Dedifferentiated amniotic fluid mesenchymal stem cell (primary cell): ENCODE data around the gene CIC.
A peak's percentile ranks its signal among the peaks of the same experiment; 100 is the strongest.
"Not testable (repeated sequence)": the region's sequence is repeated elsewhere in the genome, so short reads cannot be mapped to it uniquely, and the experiment has no call there.

ENCODE experiments used
- DNase-seq: peaks from one replicate; pipeline ENCODE4 v3.0.0-alpha.2; 2016; ENCODE audit errors: extremely low spot score

Gene CIC

DNA sequence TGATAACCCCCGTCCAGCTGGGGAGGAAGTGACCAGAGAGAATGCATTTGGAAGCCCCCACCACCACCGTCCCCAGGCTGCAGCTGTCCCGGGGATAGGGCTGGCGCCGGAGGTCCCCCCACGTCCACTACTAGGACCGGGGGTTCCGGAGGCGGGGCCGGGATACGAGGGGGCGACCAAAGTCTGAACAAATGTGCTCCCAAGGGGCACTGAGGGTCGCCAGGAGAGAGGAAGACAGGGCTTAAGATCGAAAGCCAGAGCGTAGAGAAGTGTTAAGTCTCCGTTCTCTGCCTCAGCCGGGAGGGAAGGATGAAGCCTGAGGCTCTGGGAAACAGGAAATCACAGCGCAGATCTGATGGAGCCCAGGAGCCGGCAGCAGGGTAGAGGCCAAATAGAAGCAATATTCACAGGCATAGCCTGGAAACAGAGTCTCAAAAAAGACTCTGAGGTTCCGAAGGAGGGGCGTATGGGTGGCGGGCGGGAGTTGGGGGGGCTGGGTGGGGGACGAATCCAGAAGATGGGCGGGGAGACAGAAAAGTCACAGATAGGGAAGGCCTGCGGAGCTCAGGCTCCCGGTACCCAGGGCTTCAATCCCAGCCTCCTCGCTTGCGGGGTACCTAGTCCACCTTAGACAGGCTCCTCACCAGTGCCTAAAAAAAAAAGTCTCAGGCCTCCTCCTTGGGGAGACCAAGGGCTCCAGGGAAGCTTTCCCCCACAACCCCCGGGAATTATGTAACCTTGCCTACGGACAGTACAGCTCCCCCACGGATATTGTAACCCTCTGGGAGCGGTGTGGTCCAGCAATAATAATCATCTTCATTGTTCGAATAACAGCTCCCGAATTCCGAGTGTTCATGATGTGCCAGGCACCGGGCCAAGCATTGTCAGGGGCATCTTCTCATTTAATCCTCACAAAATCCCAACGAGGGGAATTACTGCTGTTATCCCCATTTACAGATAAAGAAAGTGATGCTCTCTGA is 13.0 kb upstream of the CIC start:
- DNase-seq = no peak

DNA sequence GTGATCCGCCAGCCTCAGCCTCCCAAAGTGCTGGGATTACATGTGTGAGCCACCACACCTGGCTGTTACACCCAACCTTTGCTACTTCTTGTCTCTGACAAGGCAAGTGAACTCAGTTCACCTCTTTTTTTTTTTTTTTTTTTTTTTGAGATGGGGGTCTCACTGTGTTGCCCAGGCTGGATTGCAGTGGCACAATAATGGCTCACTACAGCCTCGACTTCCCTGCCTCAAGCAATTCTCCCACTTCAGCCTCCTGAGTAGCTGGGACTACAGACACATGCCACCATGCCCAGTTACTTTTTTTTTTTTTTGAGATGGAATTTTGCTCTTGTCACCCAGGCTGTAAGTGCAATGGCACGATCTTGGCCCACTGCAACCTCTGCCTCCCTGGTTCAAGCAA is 11.2 kb upstream of the CIC start:
- not testable (repeated sequence) for DNase-seq

DNA sequence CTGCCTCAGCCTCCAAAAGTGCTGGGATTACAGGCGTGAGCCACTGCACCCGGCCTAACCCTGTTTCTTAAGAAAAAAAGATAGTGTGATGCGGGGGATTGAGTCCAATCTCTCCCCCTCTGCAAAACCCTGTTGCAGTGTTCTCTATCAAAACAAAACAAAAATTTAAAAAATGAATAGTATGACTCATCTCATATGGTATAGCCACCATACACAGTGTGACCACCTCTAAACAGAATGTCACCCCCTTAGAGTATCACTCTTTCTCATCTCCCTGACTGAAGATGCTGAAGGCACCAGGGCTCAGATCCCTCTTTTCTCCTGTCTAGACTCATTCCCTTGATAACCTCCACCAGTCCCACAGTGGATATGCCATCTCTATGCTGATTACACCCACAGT is 7.3 kb upstream of the CIC start:
- no peak for DNase-seq

DNA sequence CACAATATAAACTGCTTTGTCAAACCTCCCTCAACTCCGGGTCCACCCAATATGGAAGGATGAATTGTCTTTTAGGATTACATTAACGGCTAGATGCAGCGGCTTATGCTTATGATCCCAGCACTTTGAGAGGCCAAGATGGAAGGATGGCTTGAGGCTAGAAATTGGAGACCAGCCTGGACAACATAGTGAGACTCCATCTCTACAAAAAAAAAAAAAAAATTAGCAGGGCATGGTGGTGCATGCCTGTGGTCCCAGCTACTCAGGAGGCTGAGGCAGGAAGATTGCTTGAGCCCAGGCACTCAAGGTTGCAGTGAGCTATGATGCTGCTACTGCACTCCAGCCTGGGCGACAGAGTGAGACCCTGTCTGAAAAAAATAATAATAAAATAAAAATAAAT is 2.9 kb upstream of the CIC start:
- not testable (repeated sequence) for DNase-seq

DNA sequence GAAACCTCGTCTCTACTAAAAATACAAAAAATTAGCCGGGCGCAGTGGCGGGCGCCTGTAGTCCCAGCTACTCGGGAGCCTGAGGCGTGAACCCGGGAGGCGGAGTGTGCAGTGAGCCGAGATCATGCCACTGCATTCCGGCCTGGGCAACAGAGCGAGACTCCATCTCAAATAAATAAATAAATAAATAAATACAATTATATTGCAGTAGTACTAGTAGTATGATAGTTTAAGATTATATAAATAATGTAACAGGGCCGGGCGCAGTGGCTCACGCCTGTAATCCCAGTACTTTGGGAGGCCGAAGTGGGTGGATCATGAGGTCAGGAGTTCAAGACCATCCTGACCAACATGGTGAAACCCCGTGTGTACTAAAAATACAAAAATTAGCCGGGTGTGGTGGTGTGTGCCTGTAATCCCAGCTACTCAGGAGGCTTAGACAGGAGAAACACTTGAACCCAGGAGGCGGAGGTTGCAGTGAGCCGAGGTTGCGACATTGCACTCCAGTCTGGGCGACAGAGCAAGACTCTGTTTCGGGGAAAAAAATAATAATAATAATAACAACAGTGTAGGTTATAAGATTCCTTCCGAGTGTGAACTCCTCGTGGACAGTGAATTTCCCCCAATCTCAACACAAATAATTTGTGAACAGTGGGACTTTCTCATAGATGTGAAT is 2.0 kb upstream of the CIC start:
- DNase-seq = not testable (repeated sequence)

GRCh38 chr19:42267644-42268141 is 1.4 kb upstream of the CIC start:
- DNase-seq = no peak

GRCh38 chr19:42268142-42268703 is 829 bp upstream of the CIC start:
- DNase-seq = peak; percentile 100

DNA sequence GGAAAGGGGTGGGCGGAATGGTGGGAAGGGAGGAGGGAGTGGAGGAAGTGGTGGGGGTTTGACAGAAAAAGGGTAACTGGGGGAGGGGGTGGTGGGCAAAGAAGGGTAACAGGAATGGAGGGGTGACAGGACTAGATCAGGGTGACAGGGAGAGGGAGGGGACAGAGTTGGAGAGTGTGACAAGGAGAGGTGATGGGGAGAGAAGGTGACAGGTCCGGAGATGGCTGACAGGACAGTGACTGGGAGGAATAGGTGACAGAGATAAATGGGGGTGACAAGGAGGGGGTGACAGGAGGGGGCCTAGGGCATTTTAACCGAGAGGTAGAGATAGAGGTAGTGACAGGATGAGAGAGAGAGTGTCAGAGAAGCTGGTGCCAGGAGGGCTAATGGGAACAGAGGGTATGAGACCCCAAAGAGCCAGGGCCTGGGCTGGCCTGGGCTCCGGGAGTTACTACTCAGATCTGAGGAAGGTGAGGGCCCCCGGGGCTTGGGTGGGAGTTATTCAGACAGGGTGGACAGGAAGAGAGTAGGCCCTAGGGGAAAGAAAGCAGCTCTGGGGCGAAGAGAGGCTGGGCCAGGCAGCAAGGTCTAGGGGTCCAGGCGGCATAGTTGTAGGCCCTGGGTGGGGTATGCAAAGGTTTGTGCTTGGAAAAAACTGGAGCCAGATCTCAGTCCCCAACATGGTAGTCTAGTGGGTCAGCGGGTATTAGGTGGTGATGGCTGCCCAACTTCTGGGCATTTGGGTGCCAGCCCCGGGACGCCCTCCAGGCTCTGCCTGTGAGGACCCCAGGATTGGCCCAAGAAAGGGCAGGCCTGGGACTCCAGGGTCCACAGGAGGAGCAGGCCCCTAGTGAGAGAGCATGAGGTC is 660 bp downstream of the CIC start:
- no peak for DNase-seq

DNA sequence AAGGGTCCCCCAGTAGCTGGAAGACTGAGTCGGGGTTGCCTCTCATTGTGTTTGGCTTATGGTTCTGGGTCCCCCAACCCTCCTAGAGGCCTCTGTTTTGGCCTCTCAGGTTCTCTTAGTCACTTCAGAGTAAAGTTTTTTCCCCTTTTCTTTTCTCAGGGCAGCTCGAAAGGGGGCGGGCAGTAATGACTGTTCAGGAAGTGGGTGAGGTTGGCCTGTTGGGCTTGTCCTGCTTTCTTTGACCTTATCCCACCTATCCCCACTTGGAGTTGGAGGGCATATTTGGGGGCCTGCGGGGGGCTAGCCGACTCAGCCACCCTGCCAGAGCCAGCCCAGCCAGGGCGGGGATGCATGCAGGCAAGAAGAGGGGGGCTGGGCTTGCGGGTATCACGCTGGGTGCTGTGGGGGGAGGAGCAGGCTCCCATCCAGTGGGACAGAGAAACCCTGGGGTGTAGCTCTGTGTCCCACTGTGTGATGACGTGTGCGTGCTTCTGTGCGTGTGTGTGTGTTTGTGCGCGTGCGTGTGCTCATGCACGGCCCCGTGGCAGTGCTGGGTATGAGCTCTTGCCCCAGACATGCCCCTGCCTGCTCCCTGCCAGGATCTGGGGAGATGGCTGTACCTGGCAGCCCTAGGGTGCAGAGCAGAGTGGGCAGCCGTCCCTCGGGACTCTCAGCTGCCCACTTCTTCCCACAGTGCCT is 1.4 kb downstream of the CIC start:
- no peak for DNase-seq

DNA sequence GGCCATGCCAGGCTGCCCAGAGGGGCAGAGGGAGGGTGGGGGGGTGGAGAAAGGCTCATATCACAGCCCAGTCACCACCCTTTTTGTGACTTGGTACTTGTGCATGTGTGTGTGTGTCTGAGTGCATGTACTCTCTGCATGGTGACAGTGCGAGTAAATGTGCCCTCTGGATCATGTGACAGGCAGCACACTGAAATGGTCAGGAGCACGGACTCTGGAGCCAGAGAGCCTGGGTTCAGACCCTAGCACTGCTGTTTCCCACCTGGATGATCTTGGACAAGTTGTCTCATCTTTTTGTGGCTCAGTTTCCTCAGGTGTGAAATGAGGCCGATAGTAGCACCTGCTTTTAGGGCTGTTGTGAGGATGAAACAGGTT is 2.0 kb downstream of the CIC start:
- DNase-seq = no peak

- DNase-seq = no peak
These were observed 2.9 kb downstream of the CIC start for GRCh38 chr19:42271861-42272534.

GRCh38 chr19:42272535-42272897 is 3.5 kb downstream of the CIC start:
- no peak for DNase-seq

GRCh38 chr19:42272989-42273406 is 3.9 kb downstream of the CIC start:
- no peak for DNase-seq

- no peak for DNase-seq
These were observed 4.5 kb downstream of the CIC start for GRCh38 chr19:42273407-42274064.

DNA sequence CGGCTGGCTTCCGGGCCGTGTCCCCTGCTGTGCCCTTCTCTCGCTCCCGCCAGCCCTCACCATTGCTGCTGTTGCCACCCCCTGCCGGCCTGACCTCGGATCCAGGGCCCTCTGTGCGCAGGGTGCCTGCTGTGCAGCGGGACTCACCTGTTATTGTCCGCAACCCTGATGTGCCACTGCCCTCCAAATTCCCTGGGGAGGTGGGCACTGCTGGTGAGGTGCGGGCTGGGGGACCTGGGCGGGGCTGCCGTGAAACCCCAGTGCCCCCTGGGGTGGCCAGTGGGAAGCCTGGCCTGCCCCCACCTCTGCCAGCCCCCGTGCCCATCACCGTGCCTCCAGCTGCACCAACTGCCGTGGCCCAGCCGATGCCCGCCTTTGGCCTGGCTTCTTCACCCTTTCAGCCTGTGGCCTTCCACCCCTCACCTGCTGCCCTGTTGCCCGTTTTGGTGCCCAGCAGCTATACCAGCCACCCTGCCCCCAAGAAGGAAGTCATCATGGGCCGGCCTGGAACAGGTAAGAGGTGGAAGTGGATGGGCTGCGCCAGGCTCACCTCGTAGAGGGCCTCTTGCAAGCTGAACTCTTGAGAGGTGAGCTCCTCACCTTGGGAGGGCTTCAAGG is 5.1 kb downstream of the CIC start:
- no peak for DNase-seq

GRCh38 chr19:42275103-42275502 is 6.1 kb downstream of the CIC start:
- no peak for DNase-seq

GRCh38 chr19:42275517-42275916 is 6.5 kb downstream of the CIC start:
- no peak for DNase-seq

GRCh38 chr19:42276284-42276683 is 7.2 kb downstream of the CIC start:
- DNase-seq = no peak

- DNase-seq = no peak
These were observed 7.8 kb downstream of the CIC start for GRCh38 chr19:42276821-42277220.
